Coronary artery (tissue), 2 donors: ENCODE results near the gene TTLL12.
A peak's percentile ranks its signal among the peaks of the same experiment; 100 is the strongest.

Experiments used
- DNase-seq: peaks from one replicate; pipeline ENCODE4 v3.0.0-alpha.2; 2017; ENCODE audit warnings: low spot score
- H3K27ac ChIP-seq, 2 donors: fragments of 200-600 bp; sonication (generic); one replicate each; pipeline ENCODE4 v1.5.1; 2016 to 2019
- H3K4me3 ChIP-seq: fragments of 200-600 bp; sonication (generic); 2 replicates; pipeline ENCODE4 v1.5.1; 2016; ENCODE audit warnings: mild to moderate bottlenecking, moderate library complexity
- CTCF ChIP-seq: fragments of 200-600 bp; sonication (generic); IDR thresholded peaks from one replicate; pipeline ENCODE4 v1.5.1; 2019; ENCODE audit warnings: antibody characterized with exemption

The TTLL12 gene

GRCh38 chr22:43187171-43188099, 501 bp upstream of the TTLL12 start:
- H3K4me3 ChIP-seq, result peak overlapping the region; percentile 84
- peak; percentile 54 for TF ChIP-seq CTCF
- DNase-seq, result peak; percentile 97
- peak overlapping the region; percentile 82 to 95 for H3K27ac ChIP-seq

- Histone ChIP-seq H3K4me3 (peak overlapping the region; percentile 84), H3K27ac (no peak overlapping the region)
- TF ChIP-seq CTCF, result no peak
Observed at GRCh38 chr22:43185860-43186261, 1.1 kb downstream of the TTLL12 start.

GRCh38 chr22:43183496-43184277, 3.2 kb downstream of the TTLL12 start:
- no peak overlapping the region for H3K27ac ChIP-seq
- no peak for DNase-seq
- TF ChIP-seq CTCF, result no peak
- no peak overlapping the region for H3K4me3 ChIP-seq

More at GRCh38 chr22:43185860-43186261, 1.1 kb downstream of the TTLL12 start:
- DNase-seq, result no peak

- DNase-seq, result no peak
- Histone ChIP-seq H3K4me3 (no peak overlapping the region), H3K27ac (no peak overlapping the region)
- TF ChIP-seq CTCF, result no peak
Observed at GRCh38 chr22:43182726-43183125, 4.2 kb downstream of the TTLL12 start.

GRCh38 chr22:43182118-43182517, 4.8 kb downstream of the TTLL12 start:
- no peak for TF ChIP-seq CTCF
- no peak for DNase-seq
- Histone ChIP-seq H3K27ac (no peak overlapping the region), H3K4me3 (no peak overlapping the region)

- Histone ChIP-seq H3K27ac (no peak overlapping the region), H3K4me3 (no peak overlapping the region)
- TF ChIP-seq CTCF, result no peak
- no peak for DNase-seq
Observed at GRCh38 chr22:43181321-43182076, 5.4 kb downstream of the TTLL12 start.
